Stimulated activated naive CD8-positive, alpha-beta T cell treated with anti-CD3 and anti-CD28 coated beads, Interleukin-15, Interleukin-2, amounts not matched to agents 100 U/mL and 50 U/mL, for 24 hours (primary cell): ENCODE data around the gene FAU.
A peak's percentile ranks its signal among the peaks of the same experiment; 100 is the strongest.
"Not testable (repeated sequence)": the region's sequence is repeated elsewhere in the genome, so short reads cannot be mapped to it uniquely, and the experiment has no call there.

ENCODE experiments used
- ATAC-seq: fragments of 150-1000 bp; cut with Tn5 transposase; one replicate; pipeline ENCODE4 v1.10.0; 2021
- DNase-seq: peaks from one replicate; pipeline ENCODE4 v3.0.0; 2021

The FAU gene

DNA sequence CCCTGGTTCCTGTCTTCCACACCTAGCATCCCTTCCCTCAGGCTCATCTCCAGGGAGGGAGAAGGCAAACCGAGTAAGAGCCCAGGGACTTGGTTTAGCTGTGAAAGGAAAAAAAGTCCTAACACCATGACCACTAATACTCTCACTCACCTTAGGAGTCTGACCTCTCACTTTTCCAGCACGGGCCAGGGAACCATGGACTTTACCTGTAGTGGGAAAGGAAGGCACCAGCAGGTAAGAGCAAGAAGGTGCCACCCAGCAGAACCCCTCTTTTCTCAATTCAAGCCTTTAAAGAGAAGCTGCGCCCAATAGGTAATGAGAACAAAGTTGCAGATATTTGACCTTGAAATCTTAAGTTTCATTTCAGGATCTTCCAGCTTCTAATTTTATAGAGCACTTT, 1.1 kb downstream of the FAU start:
- no peak for ATAC-seq
- DNase-seq: no peak

- DNase-seq (no peak), ATAC-seq (no peak)
Measured at GRCh38 chr11:65119670-65119995, 2.3 kb downstream of the FAU start.

DNA sequence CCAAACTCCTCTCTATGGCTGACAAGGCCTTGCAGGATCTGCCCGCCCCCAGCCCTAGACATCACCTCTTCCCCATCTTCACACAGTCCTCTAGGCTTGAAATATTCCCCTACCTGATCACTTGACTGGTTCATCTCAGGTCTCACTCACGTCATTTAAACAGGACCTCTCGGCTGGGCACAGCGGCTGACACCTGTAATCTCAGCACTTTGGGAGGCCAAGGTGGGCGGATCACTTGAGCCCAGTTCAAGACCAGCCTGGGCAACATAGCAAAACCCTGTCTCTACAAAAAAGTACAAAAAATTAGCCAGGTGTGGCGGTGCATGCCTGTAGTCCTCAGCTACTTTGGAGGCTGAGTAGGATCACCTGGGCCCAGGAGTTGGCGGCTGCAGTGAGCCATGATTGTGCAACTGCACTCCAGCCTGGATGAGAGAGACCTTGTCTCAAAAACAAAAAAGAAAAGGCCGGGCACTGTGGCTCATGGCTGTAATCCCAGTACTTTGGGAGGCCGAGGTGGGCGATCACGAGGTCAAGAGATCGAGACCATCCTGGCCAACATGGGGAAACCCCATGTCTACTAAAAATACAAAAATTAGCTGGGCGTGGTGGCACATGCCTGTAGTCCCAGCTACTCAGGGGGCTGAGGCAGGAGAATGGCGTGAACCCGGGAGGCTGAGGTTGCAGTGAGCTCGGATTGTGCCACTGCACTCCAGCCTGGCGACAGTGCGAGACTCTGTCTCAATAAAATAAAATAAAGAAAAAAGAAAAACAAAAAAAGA, 2.9 kb downstream of the FAU start:
- ATAC-seq: not testable (repeated sequence)

GRCh38 chr11:65118097-65118837, 3.7 kb downstream of the FAU start:
- no peak for ATAC-seq

More for the DNA sequence above, 2.9 kb downstream of the FAU start:
- DNase-seq: not testable (repeated sequence)

DNA sequence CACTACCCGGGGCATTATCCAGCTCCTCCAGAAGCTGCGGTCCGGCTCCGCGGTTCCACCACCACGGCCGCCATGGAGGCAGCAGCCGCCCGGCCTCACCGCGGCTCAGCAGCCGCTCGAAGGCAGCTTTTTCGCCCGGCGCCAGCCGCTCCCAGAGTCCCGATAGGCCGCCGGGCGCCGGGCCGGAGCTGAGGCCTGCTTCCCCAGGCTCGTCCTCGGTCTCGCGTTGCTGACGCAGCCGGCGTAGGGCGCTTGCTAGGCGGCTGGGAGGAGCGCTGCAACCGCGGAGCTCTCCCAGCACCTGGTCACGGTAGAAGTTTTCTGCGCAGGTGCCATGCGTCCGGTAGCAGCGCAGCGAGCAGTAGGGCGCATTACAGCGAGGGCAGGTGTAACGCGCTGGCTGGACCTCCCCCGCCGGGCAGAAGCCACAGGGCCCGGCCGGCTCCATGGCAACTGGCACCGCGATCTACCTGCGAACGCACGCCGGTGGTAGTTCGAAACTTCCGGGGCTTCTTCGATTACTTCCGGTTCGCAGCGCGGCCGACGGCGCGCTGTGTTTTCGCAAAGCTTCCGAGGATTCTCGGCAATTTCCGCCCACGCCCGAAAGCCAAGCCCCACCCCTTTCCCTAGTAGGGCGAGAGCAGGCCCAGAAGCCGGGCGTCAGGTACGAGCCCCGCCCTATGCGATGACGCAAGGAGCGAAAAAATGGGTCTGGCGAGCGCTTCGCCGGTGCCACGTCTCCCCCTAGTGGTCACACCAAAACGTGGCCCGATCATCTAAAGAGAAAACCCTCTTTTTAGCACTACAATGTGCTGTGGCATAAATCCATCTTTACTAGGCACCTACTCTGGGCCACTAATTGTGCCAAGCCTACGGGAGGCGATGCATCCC, 4.5 kb downstream of the FAU start, which contains the start of gene ZNHIT2:
Gene ZNHIT2, minus strand, starts transcription at position 496 of the 891 bp plus-strand sequence. Its CDS starts 48 bp downstream, at position 448.
- peak; percentile 65 for ATAC-seq
- DNase-seq: peak; percentile 100

More at GRCh38 chr11:65118097-65118837, 3.7 kb downstream of the FAU start:
- no peak for DNase-seq

- peak; percentile 14 for ATAC-seq
- peak; percentile 67 for DNase-seq
Measured at GRCh38 chr11:65116370-65117205, 5.3 kb downstream of the FAU start.

- DNase-seq: peak; percentile 26
- no peak for ATAC-seq
Measured at GRCh38 chr11:65115361-65116082, 6.4 kb downstream of the FAU start.

DNA sequence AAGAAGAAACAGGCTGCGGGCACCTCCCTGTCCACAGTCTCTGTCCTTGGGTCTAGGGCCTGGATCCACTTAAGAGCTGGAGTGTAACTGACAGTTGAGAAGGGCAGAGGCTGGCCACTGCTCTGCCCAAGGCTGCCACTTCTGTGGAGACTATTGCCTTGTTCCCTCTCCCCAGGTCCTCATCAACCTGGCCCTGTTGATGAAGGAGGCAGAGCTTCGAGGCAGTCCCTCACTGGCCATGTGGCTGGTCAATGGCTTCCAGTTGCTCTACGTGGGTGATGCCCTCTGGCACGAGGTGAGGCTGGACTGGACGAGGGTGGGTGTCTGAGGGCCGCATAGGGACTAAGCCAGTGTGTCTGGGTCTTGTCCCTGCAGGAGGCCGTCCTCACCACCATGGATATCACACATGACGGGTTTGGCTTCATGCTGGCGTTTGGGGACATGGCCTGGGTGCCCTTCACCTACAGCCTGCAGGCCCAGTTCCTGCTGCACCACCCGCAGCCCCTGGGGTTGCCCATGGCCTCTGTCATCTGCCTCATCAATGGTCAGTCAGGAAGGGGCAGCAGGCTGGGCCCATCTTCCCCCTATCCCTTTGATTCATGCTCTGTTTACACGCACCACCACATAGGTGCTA, 7.3 kb downstream of the FAU start:
- no peak for ATAC-seq
- no peak for DNase-seq

GRCh38 chr11:65113839-65114238, 8.1 kb downstream of the FAU start:
- DNase-seq (no peak), ATAC-seq (no peak)

- DNase-seq: no peak
- ATAC-seq: no peak
Measured at GRCh38 chr11:65113361-65113756, 8.6 kb downstream of the FAU start.

DNA sequence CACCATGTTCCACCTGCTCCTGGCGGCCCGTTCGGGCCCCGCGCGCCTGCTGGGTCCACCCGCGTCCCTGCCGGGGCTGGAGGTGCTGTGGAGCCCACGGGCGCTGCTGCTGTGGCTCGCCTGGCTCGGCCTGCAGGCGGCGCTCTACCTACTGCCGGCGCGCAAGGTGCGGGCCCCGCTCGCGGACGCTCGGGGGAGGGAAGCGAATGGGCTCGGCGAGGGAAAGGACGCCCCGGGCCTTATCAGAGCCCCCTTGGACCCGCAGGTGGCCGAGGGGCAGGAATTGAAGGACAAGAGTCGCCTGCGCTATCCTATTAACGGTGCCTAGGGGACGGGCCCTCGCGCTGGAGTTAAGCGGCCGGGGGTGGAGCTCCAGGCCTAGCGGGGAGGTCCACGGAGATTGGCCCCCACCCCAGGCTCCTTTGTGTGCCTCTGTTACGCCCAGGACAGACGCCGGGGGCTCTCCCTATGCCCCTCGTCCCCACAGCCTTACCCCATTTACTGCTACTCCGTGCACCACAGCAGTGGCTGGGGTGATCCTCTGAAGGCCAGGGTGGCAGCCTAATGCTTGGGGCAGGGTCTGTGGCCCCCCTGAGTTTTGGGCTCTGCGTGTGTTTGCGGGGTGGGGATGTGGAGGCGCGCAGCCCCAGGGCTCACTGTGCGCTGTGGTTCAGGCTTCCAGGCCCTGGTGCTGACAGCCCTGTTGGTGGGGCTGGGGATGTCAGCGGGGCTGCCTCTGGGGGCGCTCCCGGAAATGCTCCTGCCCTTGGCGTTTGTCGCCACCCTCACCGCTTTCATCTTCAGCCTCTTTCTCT, 9.2 kb downstream of the FAU start:
- DNase-seq (peak; percentile 82), ATAC-seq (peak; percentile 26)

- peak; percentile 97 for DNase-seq
- ATAC-seq: peak; percentile 79
Measured at GRCh38 chr11:65111744-65112545, 10.0 kb downstream of the FAU start, which contains the start of gene TM7SF2. Gene TM7SF2, plus strand, starts transcription at chr11:65111872. Its CDS starts 144 bp downstream, at chr11:65112016.

GRCh38 chr11:65111159-65111743, 10.7 kb downstream of the FAU start:
- DNase-seq: no peak
- no peak for ATAC-seq

DNA sequence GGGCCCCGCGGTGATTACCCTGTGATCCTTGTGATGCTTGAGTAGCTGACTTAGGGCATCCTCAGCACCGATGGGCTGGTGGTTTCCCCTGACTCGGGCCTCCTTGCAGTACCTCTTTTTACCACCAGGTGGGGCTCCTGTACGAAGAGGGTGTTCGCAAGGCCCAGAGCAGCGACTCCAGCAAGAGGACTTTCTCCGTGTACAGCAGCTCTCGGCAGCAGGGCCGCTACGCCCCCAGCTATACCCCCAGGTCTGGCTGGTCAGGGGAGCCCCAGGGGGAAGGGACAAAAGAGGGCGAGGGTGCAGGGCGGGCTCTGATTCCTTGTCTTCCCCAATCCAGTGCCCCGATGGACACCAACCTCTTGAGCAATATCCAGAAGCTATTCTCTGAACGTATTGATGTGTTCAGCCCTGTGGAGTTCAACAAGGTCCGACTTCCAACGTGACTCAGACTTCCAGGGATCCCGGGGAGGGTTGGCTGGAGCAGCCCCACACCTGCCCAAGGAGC, 11.5 kb downstream of the FAU start:
- DNase-seq (peak; percentile 99), ATAC-seq (peak; percentile 52)

DNA sequence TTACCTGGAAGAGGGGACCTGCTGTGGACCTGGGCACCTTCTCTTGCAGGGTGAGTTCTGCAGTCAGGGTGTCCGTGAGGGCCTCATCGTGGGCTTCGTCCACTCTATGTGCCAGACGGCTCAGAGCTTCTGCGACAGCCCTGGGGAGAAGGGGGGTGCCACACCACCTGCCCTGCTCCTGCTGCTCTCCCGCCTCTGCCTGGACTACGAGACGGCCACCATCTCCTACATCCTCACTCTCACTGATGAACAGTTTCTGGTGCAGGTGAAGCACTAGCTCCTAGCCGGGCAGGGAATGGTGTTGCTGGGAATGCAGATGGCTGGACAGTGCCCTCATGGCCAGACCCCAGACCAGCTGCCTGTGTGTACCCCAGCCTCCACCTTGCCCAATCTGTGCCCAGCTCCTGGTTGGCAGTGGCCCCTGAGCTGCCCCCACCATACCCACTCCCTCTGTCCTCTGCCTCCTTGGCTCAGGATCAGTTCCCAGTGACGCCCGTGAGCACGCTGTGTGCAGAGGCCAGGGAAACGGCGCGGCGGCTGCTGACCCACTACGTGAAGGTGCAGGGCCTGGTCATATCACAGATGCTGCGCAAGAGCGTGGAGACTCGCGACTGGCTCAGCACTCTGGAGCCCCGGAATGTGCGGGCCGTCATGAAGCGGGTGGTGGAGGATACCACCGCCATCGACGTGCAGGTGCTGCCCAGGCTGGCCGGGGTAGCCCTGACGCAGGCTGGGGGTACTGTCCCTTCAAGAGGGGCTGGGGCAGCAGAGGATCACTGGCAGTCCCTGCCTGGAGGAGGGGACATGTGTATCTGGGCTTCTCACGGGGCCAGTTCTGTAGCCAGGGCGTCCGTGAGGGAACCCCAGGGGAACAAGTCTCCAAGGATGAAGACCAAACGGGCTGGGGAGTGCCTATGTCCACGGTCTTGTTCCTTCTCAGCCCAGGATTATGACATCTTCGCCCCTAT, 12.4 kb downstream of the FAU start:
- DNase-seq (no peak), ATAC-seq (no peak)

GRCh38 chr11:65108469-65109123, 13.3 kb downstream of the FAU start:
- no peak for DNase-seq

More at GRCh38 chr11:65108469-65109123, 13.3 kb downstream of the FAU start:
- ATAC-seq: no peak
